ENCODE measurements around the gene UAP1.

Gene UAP1

GRCh38 chr1:162616848-162617247 is 55.3 kb downstream of the UAP1 start:
- no peak overlapping the region for H3K4me2 ChIP-seq (ENCODE audit: low read depth, low read length)
- no peak overlapping the region for H3K4me3 ChIP-seq (ENCODE audit: low read length)
- H4K20me1 ChIP-seq (ENCODE audit: insufficient read depth, low read length): no peaks in the 10 kb centered on the region
- no peaks in the 10 kb centered on the region for H3F3A ChIP-seq (ENCODE audit: insufficient read depth, low read length)
- no peak overlapping the region for H3K27ac ChIP-seq (ENCODE audit: low read length)
- no peak for TF ChIP-seq EZH2 (optimal IDR thresholded peaks at IDR 0.05; ENCODE audit: low read depth, low read length)
- TF ChIP-seq, protein P1, sequence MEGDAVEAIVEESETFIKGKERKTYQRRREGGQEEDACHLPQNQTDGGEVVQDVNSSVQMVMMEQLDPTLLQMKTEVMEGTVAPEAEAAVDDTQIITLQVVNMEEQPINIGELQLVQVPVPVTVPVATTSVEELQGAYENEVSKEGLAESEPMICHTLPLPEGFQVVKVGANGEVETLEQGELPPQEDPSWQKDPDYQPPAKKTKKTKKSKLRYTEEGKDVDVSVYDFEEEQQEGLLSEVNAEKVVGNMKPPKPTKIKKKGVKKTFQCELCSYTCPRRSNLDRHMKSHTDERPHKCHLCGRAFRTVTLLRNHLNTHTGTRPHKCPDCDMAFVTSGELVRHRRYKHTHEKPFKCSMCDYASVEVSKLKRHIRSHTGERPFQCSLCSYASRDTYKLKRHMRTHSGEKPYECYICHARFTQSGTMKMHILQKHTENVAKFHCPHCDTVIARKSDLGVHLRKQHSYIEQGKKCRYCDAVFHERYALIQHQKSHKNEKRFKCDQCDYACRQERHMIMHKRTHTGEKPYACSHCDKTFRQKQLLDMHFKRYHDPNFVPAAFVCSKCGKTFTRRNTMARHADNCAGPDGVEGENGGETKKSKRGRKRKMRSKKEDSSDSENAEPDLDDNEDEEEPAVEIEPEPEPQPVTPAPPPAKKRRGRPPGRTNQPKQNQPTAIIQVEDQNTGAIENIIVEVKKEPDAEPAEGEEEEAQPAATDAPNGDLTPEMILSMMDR (IDR thresholded peaks at IDR 0.05; ENCODE audit: low read length): no peak
- no peak for TF ChIP-seq EZH2phosphoT487 (IDR thresholded peaks at IDR 0.05; ENCODE audit: low read length)
- no peaks in the 10 kb centered on the region; the same call in 1 of the 2 replicates for H3K36me3 ChIP-seq (replicated peaks; ENCODE audit: insufficient read depth, low read length)
- H3K9me2 ChIP-seq (replicated peaks; ENCODE audit: insufficient read depth, low read length): no peaks in the 10 kb centered on the region
- DNase-seq: no peak
- no peaks in the 10 kb centered on the region for H3K79me2 ChIP-seq (ENCODE audit: low read length)
- no peaks in the 10 kb centered on the region for H3K27me3 ChIP-seq (replicated peaks; ENCODE audit: insufficient read depth, low read length)
- H3K9ac ChIP-seq (ENCODE audit: low read length): no peak overlapping the region
- H3K9me3 ChIP-seq (replicated peaks; ENCODE audit: insufficient read depth, low read length): no peaks in the 10 kb centered on the region
- no peak overlapping the region for H2AFZ ChIP-seq (ENCODE audit: low read length)
- H3K4me1 ChIP-seq (ENCODE audit: low read length): peaks cover 16% of the 10 kb centered on the region

DNA sequence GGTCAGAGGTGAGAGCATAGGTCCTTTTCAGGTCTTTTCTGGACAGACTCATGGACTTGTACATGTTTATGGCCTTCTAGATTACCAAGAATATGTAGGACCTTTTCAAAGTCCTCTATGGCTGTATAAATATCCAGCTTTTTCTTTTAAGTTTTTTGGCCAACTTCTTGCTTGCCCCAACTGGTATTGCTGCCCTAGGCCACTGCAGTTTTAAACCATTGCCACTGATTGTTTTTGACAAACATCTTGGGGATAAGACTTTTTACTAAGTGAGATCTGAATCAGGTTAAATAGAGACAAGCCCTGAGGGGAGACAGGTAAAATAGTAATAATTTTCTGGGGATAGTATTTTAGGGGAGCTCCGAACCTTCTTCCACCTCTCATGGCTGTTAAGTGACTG is 56.0 kb downstream of the UAP1 start:
- Histone ChIP-seq H3K27me3 (replicated peaks; ENCODE audit: insufficient read depth, low read length) (no peaks in the 10 kb centered on the region), H3K4me1 (ENCODE audit: low read length) (peaks cover 13% of the 10 kb centered on the region), H3K4me3 (ENCODE audit: low read length) (no peak overlapping the region), H3K27ac (ENCODE audit: low read length) (no peak overlapping the region), H3F3A (ENCODE audit: insufficient read depth, low read length) (no peaks in the 10 kb centered on the region), H3K9ac (ENCODE audit: low read length) (no peak overlapping the region), H4K20me1 (ENCODE audit: insufficient read depth, low read length) (no peaks in the 10 kb centered on the region), H2AFZ (ENCODE audit: low read length) (no peak overlapping the region), H3K9me2 (replicated peaks; ENCODE audit: insufficient read depth, low read length) (no peaks in the 10 kb centered on the region), H3K79me2 (ENCODE audit: low read length) (no peaks in the 10 kb centered on the region), H3K4me2 (ENCODE audit: low read depth, low read length) (no peak overlapping the region), H3K36me3 (replicated peaks; ENCODE audit: insufficient read depth, low read length) (no peaks in the 10 kb centered on the region; the same call in 1 of the 2 replicates), H3K9me3 (replicated peaks; ENCODE audit: insufficient read depth, low read length) (no peaks in the 10 kb centered on the region)
- no peak for DNase-seq
- TF ChIP-seq EZH2phosphoT487 (IDR thresholded peaks at IDR 0.05; ENCODE audit: low read length) (no peak), EZH2 (optimal IDR thresholded peaks at IDR 0.05; ENCODE audit: low read depth, low read length) (no peak)
- TF ChIP-seq, protein P1 (IDR thresholded peaks at IDR 0.05; ENCODE audit: low read length): no peak

DNA sequence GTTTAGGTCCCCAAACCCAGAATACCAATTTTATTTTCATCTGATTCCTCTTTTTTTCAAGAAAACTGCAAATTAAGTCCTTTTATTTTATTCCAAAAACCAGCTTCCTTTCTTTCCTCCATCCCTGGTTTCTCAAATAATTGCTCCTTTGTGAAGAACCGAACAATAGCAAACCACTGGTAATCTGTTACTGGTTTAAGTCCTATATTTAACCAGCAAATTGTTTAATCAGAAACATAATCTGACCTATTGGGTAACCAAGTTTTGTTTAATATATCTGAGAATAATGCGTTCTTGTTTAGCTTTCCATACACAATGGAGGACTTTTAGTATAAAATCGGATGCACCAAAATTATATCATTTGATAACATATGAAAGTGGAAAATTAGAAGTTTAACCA is 57.6 kb downstream of the UAP1 start:
- TF ChIP-seq EZH2phosphoT487 (IDR thresholded peaks at IDR 0.05; ENCODE audit: low read length) (no peak), EZH2 (optimal IDR thresholded peaks at IDR 0.05; ENCODE audit: low read depth, low read length) (no peak)
- TF ChIP-seq, protein P1 (IDR thresholded peaks at IDR 0.05; ENCODE audit: low read length): no peak
- H3K36me3 ChIP-seq (replicated peaks; ENCODE audit: insufficient read depth, low read length): no peaks in the 10 kb centered on the region; the same call in 1 of the 2 replicates
- no peaks in the 10 kb centered on the region for H3K9me2 ChIP-seq (replicated peaks; ENCODE audit: insufficient read depth, low read length)
- no peaks in the 10 kb centered on the region for H3K79me2 ChIP-seq (ENCODE audit: low read length)
- H3K27ac ChIP-seq (ENCODE audit: low read length): no peak overlapping the region
- no peak overlapping the region for H3K4me3 ChIP-seq (ENCODE audit: low read length)
- DNase-seq: no peak
- no peaks in the 10 kb centered on the region for H3K9me3 ChIP-seq (replicated peaks; ENCODE audit: insufficient read depth, low read length)
- H2AFZ ChIP-seq (ENCODE audit: low read length): no peak overlapping the region
- no peaks in the 10 kb centered on the region for H3F3A ChIP-seq (ENCODE audit: insufficient read depth, low read length)
- no peak overlapping the region for H3K4me2 ChIP-seq (ENCODE audit: low read depth, low read length)
- H3K9ac ChIP-seq (ENCODE audit: low read length): no peak overlapping the region
- H3K4me1 ChIP-seq (ENCODE audit: low read length): no peaks in the 10 kb centered on the region
- no peaks in the 10 kb centered on the region for H4K20me1 ChIP-seq (ENCODE audit: insufficient read depth, low read length)
- H3K27me3 ChIP-seq (replicated peaks; ENCODE audit: insufficient read depth, low read length): no peaks in the 10 kb centered on the region
